HepG2 (cell line): Measurements from ENCODE around the gene PDE4D. TPM values are rescaled to one million over a fixed set of nuclear protein-coding genes. Genes with fewer than 3 reads are reported as not detected.

Experiments
- AGO2 ChIP-seq: fragments of 200-400 bp; formaldehyde crosslinking; optimal IDR thresholded peaks from 2 replicates; pipeline ENCODE3; 2017; ENCODE audit warnings: mild to moderate bottlenecking, low read depth, low read length, moderate library complexity
- CCAR2 ChIP-seq: fragments of 200-400 bp; formaldehyde crosslinking; optimal IDR thresholded peaks from 2 replicates; pipeline ENCODE3; 2018; ENCODE audit warnings: low read depth, mild to moderate bottlenecking, low read length, moderate library complexity
- MBNL3 ChIP-seq: fragments of 250-450 bp; sonication (Bioruptor Pico); conservative IDR thresholded peaks from 2 replicates; pipeline ENCODE4 v1.8.0; 2022; ENCODE audit warnings: mild to moderate bottlenecking, inconsistent platforms
- NCOA2 ChIP-seq: sonication (generic); formaldehyde crosslinking; IDR thresholded peaks from 2 replicates; pipeline ENCODE4 v1.8.0; 2022; ENCODE audit warnings: inconsistent platforms
- ONECUT2 ChIP-seq: sonication (generic); formaldehyde crosslinking; IDR thresholded peaks from 2 replicates; pipeline ENCODE4 v1.4.0; 2020; ENCODE audit warnings: missing genetic modification reagents
- STAT5B ChIP-seq: sonication (generic); formaldehyde crosslinking; IDR thresholded peaks from 2 replicates; pipeline ENCODE4 v1.4.0; 2020; ENCODE audit warnings: missing genetic modification reagents
- TCF7 ChIP-seq: sonication (generic); IDR thresholded peaks from 2 replicates; pipeline ENCODE4 v1.6.1; 2016; ENCODE audit warnings: antibody characterized with exemption, low read depth
- TOE1 ChIP-seq: sonication (generic); formaldehyde crosslinking; IDR thresholded peaks from 2 replicates; pipeline ENCODE4 v1.4.0; 2020; ENCODE audit warnings: mild to moderate bottlenecking, missing genetic modification reagents
- TP53 ChIP-seq: sonication (generic); formaldehyde crosslinking; conservative IDR thresholded peaks from 2 replicates; pipeline ENCODE4 v1.4.0; 2020; ENCODE audit warnings: missing genetic modification reagents
- TRIM24 ChIP-seq: sonication (generic); formaldehyde crosslinking; IDR thresholded peaks from 2 replicates; pipeline ENCODE4 v1.8.0; 2022; ENCODE audit warnings: mild to moderate bottlenecking, missing genetic modification reagents
- ZNF652 ChIP-seq: IDR thresholded peaks from 2 replicates; pipeline ENCODE4 v1.6.1; 2016; ENCODE audit warnings: low read depth, borderline replicate concordance
- polyA plus RNA-seq, 8 experiments: library from polyadenylated mRNA; depleted of rRNA in 3 of 8; stranded (reverse) in 7 of 8; unstranded in 1 of 8; fragments of >200 nt; fragmentation: Illumina TruSeq in 4 of 8; extraction: Trizol in 4 of 8; gene quantifications; 2 replicates each; pipeline versions ENCODE4 v1.2.1 to v1.2.3, GENCODE V29; 2011 to 2016; ENCODE audit warnings: low read depth in 4 of 8, missing spikeins in 1 of 8, mixed read lengths in 1 of 8; ENCODE audit not compliant: insufficient read depth in 1 of 8
- total RNA-seq, 5 experiments: library from RNA; depleted of rRNA; stranded (reverse); fragments of >200 nt; fragmentation: Illumina TruSeq; extraction: Trizol; gene quantifications; 2 replicates each; pipeline ENCODE4 v1.2.3, GENCODE V29; 2016; ENCODE audit warnings: low read depth in 1 of 5
- TF ChIP-seq, protein P1 (sequence below): sonication (generic); formaldehyde crosslinking; IDR thresholded peaks from 2 replicates; pipeline ENCODE4 v1.4.0; 2020; ENCODE audit warnings: mild to moderate bottlenecking, missing genetic modification reagents
- TF ChIP-seq, protein P2 (sequence below): sonication (generic); formaldehyde crosslinking; IDR thresholded peaks from 2 replicates; pipeline ENCODE4 v1.4.0; 2020; ENCODE audit warnings: missing genetic modification reagents
- TF ChIP-seq, protein P3 (sequence below): sonication (generic); formaldehyde crosslinking; IDR thresholded peaks from 2 replicates; pipeline ENCODE4 v1.4.0; 2020; ENCODE audit warnings: missing genetic modification reagents, mild to moderate bottlenecking, borderline replicate concordance
- TF ChIP-seq, protein P4 (sequence below): sonication (generic); formaldehyde crosslinking; IDR thresholded peaks from 2 replicates; pipeline ENCODE4 v1.4.0; 2020; ENCODE audit warnings: missing genetic modification reagents
- TF ChIP-seq, protein P5 (sequence below): IDR thresholded peaks from 2 replicates; pipeline ENCODE4 v1.6.1; 2016; ENCODE audit warnings: mild to moderate bottlenecking

Gene PDE4D
- total and polyA plus RNA-seq, 2 of the 13 experiments (the other 11 are each of a cell fraction or from before 2014, with no cell fraction given) = 7.0 to 12.2 TPM

DNA sequence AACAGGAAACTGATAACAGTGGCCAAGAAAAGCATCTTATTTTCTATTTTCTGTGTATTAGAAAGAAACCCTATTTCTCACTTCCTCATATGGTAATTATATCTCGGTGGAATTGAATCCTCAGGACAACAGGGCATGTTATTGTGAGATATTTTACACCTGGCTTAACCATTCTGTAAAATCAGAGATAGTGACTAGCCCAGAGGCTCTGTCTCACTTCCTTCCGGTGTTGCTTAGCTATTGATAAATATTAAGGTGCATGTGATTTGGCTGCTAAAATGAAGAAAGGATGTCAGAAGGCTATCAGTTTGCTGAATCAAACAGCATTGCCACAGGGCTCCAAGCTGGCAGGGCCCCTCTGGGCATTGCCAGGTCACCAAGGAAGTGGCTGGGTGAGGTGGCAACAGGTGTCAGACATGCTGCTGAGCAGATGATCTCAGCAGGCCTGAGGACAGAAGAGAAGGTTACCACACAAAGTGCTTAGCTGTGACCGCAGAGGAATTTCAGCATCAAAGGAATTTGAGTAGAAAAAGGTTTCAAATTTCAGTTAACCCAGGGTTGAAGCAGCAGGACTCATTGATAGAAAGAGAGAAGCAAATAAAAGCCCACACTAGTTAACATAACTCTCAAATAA lies 330.7 kb downstream of the PDE4D start (continued):
- no peak for TF ChIP-seq TOE1
- TF ChIP-seq NCOA2 (CRISPR knock-in tag) = no peak
- TF ChIP-seq, protein P1, sequence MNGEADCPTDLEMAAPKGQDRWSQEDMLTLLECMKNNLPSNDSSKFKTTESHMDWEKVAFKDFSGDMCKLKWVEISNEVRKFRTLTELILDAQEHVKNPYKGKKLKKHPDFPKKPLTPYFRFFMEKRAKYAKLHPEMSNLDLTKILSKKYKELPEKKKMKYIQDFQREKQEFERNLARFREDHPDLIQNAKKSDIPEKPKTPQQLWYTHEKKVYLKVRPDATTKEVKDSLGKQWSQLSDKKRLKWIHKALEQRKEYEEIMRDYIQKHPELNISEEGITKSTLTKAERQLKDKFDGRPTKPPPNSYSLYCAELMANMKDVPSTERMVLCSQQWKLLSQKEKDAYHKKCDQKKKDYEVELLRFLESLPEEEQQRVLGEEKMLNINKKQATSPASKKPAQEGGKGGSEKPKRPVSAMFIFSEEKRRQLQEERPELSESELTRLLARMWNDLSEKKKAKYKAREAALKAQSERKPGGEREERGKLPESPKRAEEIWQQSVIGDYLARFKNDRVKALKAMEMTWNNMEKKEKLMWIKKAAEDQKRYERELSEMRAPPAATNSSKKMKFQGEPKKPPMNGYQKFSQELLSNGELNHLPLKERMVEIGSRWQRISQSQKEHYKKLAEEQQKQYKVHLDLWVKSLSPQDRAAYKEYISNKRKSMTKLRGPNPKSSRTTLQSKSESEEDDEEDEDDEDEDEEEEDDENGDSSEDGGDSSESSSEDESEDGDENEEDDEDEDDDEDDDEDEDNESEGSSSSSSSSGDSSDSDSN (CRISPR knock-in tag) = no peak
- TF ChIP-seq TCF7 = peak; percentile 20; the same call in 1 of the 2 replicates
- no peak for TF ChIP-seq TRIM24 (CRISPR knock-in tag)
- no peak for TF ChIP-seq MBNL3 (CRISPR knock-in tag)
- no peak for TF ChIP-seq TP53 (CRISPR knock-in tag)
- TF ChIP-seq ZNF652 (CRISPR knock-in tag) = no peak
- TF ChIP-seq AGO2 = no peak
- TF ChIP-seq, protein P2, sequence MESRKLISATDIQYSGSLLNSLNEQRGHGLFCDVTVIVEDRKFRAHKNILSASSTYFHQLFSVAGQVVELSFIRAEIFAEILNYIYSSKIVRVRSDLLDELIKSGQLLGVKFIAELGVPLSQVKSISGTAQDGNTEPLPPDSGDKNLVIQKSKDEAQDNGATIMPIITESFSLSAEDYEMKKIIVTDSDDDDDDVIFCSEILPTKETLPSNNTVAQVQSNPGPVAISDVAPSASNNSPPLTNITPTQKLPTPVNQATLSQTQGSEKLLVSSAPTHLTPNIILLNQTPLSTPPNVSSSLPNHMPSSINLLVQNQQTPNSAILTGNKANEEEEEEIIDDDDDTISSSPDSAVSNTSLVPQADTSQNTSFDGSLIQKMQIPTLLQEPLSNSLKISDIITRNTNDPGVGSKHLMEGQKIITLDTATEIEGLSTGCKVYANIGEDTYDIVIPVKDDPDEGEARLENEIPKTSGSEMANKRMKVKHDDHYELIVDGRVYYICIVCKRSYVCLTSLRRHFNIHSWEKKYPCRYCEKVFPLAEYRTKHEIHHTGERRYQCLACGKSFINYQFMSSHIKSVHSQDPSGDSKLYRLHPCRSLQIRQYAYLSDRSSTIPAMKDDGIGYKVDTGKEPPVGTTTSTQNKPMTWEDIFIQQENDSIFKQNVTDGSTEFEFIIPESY (CRISPR knock-in tag) = no peak
- TF ChIP-seq, protein P3, sequence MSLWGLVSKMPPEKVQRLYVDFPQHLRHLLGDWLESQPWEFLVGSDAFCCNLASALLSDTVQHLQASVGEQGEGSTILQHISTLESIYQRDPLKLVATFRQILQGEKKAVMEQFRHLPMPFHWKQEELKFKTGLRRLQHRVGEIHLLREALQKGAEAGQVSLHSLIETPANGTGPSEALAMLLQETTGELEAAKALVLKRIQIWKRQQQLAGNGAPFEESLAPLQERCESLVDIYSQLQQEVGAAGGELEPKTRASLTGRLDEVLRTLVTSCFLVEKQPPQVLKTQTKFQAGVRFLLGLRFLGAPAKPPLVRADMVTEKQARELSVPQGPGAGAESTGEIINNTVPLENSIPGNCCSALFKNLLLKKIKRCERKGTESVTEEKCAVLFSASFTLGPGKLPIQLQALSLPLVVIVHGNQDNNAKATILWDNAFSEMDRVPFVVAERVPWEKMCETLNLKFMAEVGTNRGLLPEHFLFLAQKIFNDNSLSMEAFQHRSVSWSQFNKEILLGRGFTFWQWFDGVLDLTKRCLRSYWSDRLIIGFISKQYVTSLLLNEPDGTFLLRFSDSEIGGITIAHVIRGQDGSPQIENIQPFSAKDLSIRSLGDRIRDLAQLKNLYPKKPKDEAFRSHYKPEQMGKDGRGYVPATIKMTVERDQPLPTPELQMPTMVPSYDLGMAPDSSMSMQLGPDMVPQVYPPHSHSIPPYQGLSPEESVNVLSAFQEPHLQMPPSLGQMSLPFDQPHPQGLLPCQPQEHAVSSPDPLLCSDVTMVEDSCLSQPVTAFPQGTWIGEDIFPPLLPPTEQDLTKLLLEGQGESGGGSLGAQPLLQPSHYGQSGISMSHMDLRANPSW = no peak
- TF ChIP-seq CCAR2 = no peak
- TF ChIP-seq, protein P4, sequence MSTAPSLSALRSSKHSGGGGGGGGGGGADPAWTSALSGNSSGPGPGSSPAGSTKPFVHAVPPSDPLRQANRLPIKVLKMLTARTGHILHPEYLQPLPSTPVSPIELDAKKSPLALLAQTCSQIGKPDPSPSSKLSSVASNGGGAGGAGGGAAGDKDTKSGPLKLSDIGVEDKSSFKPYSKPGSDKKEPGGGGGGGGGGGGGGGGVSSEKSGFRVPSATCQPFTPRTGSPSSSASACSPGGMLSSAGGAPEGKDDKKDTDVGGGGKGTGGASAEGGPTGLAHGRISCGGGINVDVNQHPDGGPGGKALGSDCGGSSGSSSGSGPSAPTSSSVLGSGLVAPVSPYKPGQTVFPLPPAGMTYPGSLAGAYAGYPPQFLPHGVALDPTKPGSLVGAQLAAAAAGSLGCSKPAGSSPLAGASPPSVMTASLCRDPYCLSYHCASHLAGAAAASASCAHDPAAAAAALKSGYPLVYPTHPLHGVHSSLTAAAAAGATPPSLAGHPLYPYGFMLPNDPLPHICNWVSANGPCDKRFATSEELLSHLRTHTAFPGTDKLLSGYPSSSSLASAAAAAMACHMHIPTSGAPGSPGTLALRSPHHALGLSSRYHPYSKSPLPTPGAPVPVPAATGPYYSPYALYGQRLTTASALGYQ (CRISPR knock-in tag) = no peak
- TF ChIP-seq, protein P5, sequence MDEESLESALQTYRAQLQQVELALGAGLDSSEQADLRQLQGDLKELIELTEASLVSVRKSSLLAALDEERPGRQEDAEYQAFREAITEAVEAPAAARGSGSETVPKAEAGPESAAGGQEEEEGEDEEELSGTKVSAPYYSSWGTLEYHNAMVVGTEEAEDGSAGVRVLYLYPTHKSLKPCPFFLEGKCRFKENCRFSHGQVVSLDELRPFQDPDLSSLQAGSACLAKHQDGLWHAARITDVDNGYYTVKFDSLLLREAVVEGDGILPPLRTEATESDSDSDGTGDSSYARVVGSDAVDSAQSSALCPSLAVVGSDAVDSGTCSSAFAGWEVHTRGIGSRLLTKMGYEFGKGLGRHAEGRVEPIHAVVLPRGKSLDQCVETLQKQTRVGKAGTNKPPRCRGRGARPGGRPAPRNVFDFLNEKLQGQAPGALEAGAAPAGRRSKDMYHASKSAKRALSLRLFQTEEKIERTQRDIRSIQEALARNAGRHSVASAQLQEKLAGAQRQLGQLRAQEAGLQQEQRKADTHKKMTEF = no peak
- no peak for TF ChIP-seq STAT5B (CRISPR knock-in tag)
- TF ChIP-seq ONECUT2 (CRISPR knock-in tag) = no peak
